ENCODE data around the gene KRT10. TPM values are rescaled to one million over a fixed set of nuclear protein-coding genes. Genes with fewer than 3 reads are reported as not detected.

KRT10 gene
- polyA plus RNA-seq (2011; rRNA removed) (59.8 and 89.8 TPM in 2 replicates), polyA plus RNA-seq (2017; fragmentation: RNase III; extraction: RNeasy Plus Mini Kit Qiagen cat#74134 plus additional on column Dnase treatment) (89.1 to 96.2 TPM (median 95.9 TPM) in 3 replicates), polyA minus RNA-seq (2011; rRNA and poly(A)+ RNA removed) (1.6 and 1.9 TPM in 2 replicates)
- polyA plus RNA-seq (2012; cell fraction: cytosol; rRNA removed), result 81.0 and 89.6 TPM in 2 replicates
- 29.6 and 45.1 TPM in 2 replicates for polyA plus RNA-seq (2012; cell fraction: nucleus; rRNA removed)

DNA sequence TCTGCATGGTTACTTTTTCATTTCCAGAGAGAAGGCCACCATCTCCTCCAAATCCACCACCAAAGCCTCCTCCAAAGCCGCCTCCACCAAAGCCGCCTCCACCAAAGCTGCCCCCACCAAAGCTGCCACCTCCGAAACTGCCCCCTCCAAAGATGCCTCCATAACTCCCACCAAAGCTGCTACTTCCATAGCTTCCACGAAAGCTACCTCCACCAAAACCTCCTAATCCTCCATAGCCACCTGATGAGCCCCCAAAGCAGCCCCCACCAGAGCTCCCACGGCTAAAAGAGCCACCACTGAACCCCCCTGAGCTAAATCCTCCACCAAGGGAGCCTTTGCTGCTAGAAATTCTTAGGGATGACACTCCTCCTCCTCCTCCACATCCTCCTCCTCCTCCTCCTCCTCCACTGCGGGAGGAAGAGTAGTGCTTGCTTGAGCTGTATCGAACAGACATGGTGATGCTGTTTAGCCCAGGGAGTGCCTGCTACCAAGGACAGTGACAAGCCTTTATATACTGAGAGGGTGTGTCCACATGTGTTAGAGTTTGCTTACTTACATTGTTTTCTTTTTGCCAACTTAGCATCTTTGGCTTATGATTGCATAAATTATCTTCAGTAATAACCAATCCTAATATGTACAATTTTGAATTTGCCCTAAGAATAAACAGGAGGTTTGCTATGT is at the start of gene KRT10:
KRT10 (minus strand) TSS at position 483 of the 681 bp plus-strand sequence; CDS start at position 454, 29 bp downstream.
- 76% methylated on average over 7 of the region's 7 CpGs for WGBS (ENCODE audit: missing lambda C conversion rate)
- POLR2A ChIA-PET, result interaction anchor here (1.2 kb wide), 1 partner anchor 866 kb away, joined by 5 read pairs; no protein-coding TSS in a partner anchor
- Histone ChIP-seq H3K4me2 (no peak within 1 kb of the TSS), H3K27ac (no peak within 1 kb of the TSS), H3K9me3 (no peaks in the 10 kb centered on the region), H3K4me3 (no peak within 1 kb of the TSS), H3K4me1 (peaks cover 16% of the 10 kb centered on the region)
- TF ChIP-seq HOXB5 (CRISPR knock-in tag; IDR thresholded peaks at IDR 0.05) (no peak), CHD4 (IDR thresholded peaks at IDR 0.05; ENCODE audit: borderline replicate concordance) (no peak), MAFK (IDR thresholded peaks at IDR 0.05; ENCODE audit: partially characterized antibody) (peak; percentile 84), BHLHE40 (IDR thresholded peaks at IDR 0.05; ENCODE audit: low read depth, low read length) (no peak), ZFP36 (IDR thresholded peaks at IDR 0.05; ENCODE audit: borderline replicate concordance, partially characterized antibody) (no peak), NFE2L2 (conservative IDR thresholded peaks at IDR 0.05; ENCODE audit: low read length) (no peak), JUN (IDR thresholded peaks at IDR 0.05) (no peak), SREBF2 (IDR thresholded peaks at IDR 0.05) (no peak), HEYL (CRISPR knock-in tag; IDR thresholded peaks at IDR 0.05) (no peak), GATA3 (IDR thresholded peaks at IDR 0.05; ENCODE audit: borderline replicate concordance) (no peak), RCOR1 (IDR thresholded peaks at IDR 0.05; ENCODE audit: low read depth, low read length) (no peak), HOXA7 (CRISPR knock-in tag; IDR thresholded peaks at IDR 0.05) (no peak), FOSL2 (IDR thresholded peaks at IDR 0.05) (no peak), FOSL2 (CRISPR knock-in tag; IDR thresholded peaks at IDR 0.05) (no peak)
- TF ChIP-seq, protein P1, sequence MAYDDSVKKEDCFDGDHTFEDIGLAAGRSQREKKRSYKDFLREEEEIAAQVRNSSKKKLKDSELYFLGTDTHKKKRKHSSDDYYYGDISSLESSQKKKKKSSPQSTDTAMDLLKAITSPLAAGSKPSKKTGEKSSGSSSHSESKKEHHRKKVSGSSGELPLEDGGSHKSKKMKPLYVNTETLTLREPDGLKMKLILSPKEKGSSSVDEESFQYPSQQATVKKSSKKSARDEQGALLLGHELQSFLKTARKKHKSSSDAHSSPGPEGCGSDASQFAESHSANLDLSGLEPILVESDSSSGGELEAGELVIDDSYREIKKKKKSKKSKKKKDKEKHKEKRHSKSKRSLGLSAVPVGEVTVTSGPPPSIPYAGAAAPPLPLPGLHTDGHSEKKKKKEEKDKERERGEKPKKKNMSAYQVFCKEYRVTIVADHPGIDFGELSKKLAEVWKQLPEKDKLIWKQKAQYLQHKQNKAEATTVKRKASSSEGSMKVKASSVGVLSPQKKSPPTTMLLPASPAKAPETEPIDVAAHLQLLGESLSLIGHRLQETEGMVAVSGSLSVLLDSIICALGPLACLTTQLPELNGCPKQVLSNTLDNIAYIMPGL (CRISPR knock-in tag; IDR thresholded peaks at IDR 0.05; ENCODE audit: borderline replicate concordance), result no peak
- TF ChIP-seq, protein P2, sequence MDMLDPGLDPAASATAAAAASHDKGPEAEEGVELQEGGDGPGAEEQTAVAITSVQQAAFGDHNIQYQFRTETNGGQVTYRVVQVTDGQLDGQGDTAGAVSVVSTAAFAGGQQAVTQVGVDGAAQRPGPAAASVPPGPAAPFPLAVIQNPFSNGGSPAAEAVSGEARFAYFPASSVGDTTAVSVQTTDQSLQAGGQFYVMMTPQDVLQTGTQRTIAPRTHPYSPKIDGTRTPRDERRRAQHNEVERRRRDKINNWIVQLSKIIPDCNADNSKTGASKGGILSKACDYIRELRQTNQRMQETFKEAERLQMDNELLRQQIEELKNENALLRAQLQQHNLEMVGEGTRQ (IDR thresholded peaks at IDR 0.05), result no peak
- TF ChIP-seq, protein P3, sequence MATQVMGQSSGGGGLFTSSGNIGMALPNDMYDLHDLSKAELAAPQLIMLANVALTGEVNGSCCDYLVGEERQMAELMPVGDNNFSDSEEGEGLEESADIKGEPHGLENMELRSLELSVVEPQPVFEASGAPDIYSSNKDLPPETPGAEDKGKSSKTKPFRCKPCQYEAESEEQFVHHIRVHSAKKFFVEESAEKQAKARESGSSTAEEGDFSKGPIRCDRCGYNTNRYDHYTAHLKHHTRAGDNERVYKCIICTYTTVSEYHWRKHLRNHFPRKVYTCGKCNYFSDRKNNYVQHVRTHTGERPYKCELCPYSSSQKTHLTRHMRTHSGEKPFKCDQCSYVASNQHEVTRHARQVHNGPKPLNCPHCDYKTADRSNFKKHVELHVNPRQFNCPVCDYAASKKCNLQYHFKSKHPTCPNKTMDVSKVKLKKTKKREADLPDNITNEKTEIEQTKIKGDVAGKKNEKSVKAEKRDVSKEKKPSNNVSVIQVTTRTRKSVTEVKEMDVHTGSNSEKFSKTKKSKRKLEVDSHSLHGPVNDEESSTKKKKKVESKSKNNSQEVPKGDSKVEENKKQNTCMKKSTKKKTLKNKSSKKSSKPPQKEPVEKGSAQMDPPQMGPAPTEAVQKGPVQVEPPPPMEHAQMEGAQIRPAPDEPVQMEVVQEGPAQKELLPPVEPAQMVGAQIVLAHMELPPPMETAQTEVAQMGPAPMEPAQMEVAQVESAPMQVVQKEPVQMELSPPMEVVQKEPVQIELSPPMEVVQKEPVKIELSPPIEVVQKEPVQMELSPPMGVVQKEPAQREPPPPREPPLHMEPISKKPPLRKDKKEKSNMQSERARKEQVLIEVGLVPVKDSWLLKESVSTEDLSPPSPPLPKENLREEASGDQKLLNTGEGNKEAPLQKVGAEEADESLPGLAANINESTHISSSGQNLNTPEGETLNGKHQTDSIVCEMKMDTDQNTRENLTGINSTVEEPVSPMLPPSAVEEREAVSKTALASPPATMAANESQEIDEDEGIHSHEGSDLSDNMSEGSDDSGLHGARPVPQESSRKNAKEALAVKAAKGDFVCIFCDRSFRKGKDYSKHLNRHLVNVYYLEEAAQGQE (IDR thresholded peaks at IDR 0.05), result peak; percentile 53
- TF ChIP-seq, protein P4, sequence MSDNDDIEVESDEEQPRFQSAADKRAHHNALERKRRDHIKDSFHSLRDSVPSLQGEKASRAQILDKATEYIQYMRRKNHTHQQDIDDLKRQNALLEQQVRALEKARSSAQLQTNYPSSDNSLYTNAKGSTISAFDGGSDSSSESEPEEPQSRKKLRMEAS (IDR thresholded peaks at IDR 0.05), result no peak
- TF ChIP-seq, protein P5, sequence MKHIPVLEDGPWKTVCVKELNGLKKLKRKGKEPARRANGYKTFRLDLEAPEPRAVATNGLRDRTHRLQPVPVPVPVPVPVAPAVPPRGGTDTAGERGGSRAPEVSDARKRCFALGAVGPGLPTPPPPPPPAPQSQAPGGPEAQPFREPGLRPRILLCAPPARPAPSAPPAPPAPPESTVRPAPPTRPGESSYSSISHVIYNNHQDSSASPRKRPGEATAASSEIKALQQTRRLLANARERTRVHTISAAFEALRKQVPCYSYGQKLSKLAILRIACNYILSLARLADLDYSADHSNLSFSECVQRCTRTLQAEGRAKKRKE (CRISPR knock-in tag; IDR thresholded peaks at IDR 0.05; ENCODE audit: low read depth), result no peak
- CTCF ChIA-PET, result interaction anchor here (1.5 to 2.3 kb wide), 4 partner anchors 11 to 845 kb away, joined by 5 to 9 read pairs (median 7); no protein-coding TSS in a partner anchor
- DNase-seq (ENCODE audit: low read depth in 1 of 2, low spot score in 1 of 2), result no peak
- no peak for FAIRE-seq
- no peak for ATAC-seq
